ENCODE data around the gene STX17. TPM values are rescaled to one million over a fixed set of nuclear protein-coding genes. Genes with fewer than 3 reads are reported as not detected.
"Not testable (repeated sequence)": the region's sequence is repeated elsewhere in the genome, so short reads cannot be mapped to it uniquely, and the experiment has no call there.

Gene STX17
- 32.2 and 40.1 TPM in 2 replicates for total RNA-seq

DNA sequence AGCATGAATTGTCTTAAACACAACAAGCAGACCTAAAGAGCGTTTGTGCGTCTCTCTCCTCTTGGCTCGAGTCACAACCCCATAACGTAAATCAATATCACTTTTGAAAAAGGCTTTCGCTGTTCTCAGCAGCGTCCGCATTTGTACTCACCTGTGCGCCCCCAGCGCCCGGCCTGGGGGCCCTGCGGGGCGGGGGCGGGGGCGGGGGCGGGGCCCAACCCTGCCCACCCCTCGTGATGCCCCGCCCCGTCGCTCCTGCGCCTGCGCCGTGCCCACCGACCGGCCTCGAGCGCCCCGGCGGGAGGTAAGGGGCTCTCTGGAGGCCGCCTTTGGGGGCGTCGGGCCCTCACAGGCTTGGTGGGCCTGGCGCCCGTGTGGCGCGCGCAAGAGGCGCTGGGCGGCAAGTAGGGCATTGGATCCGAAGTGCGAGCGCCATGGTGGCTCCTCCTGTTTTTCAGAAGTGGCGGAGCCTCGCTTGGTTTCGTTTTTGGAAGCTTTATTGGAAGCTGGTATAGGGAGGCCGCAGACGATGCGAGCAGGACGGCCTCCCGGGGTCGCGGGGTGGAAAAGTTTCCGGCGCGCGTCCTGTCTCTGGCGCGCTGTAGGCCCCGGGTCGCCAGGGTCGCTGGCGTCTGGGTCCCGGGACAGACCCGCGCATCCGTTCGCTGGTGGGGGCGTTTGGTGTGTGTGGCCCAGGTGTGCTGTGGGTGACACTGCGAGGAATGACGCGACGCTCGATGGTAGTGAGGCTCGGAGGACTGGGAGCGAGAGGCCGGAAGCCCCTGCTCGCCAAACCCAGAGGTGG, at the start of gene STX17:
Gene STX17, plus strand, starts transcription at position 252 of the 805 bp plus-strand sequence. CDS start 8,586 bp downstream, outside the sequence.
- Histone ChIP-seq H3K4me1 (ENCODE audit: insufficient read depth, low read length) (peaks cover 8% of the 10 kb centered on the region), H4K20me1 (ENCODE audit: insufficient read depth, low read length) (peaks cover 2% of the 10 kb centered on the region), H3K4me2 (ENCODE audit: insufficient read depth, low read length) (peak within 1 kb of the TSS; percentile 96), H3K27ac (ENCODE audit: low read depth, low read length) (peak within 1 kb of the TSS; percentile 92), H3K4me3 (ENCODE audit: insufficient read depth, low read length) (peak within 1 kb of the TSS; percentile 90), H3K79me2 (ENCODE audit: insufficient read depth, low read length) (peaks cover 28% of the 10 kb centered on the region), H2AFZ (ENCODE audit: low read length) (peak within 1 kb of the TSS; percentile 96), H3K9me3 (ENCODE audit: low read depth, low read length) (no peaks in the 10 kb centered on the region), H3K36me3 (ENCODE audit: insufficient read depth, low read length) (no peaks in the 10 kb centered on the region), H3K27me3 (ENCODE audit: insufficient read depth, low read length) (peaks cover 4% of the 10 kb centered on the region)
- peak; percentile 96 for DNase-seq (ENCODE audit: insufficient read length, low spot score, missing footprints)
- TF ChIP-seq, protein P1, sequence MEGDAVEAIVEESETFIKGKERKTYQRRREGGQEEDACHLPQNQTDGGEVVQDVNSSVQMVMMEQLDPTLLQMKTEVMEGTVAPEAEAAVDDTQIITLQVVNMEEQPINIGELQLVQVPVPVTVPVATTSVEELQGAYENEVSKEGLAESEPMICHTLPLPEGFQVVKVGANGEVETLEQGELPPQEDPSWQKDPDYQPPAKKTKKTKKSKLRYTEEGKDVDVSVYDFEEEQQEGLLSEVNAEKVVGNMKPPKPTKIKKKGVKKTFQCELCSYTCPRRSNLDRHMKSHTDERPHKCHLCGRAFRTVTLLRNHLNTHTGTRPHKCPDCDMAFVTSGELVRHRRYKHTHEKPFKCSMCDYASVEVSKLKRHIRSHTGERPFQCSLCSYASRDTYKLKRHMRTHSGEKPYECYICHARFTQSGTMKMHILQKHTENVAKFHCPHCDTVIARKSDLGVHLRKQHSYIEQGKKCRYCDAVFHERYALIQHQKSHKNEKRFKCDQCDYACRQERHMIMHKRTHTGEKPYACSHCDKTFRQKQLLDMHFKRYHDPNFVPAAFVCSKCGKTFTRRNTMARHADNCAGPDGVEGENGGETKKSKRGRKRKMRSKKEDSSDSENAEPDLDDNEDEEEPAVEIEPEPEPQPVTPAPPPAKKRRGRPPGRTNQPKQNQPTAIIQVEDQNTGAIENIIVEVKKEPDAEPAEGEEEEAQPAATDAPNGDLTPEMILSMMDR (IDR thresholded peaks at IDR 0.05; ENCODE audit: extremely low read depth, low read depth, low read length) = no peak

DNA sequence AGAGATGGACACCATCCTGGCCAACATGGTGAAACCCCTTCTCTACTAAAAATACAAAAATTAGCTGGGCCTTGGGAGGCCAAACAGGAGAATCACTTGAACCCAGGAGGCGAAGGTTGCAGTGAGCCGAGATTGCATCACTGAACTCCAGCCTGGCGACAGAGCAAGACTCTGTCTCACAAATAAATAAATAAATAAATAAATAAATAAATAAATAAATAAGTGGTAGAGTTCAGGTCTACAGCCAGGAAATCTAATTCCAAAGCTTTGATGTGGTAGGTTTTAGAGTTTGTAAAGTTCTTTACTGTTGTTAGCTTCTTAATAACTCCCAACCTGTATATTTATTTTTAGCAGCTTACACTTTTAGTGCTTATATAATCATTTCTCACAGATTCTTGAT, 48.9 kb upstream of the STX17 start:
- H2AFZ ChIP-seq (ENCODE audit: low read length); H3K36me3 ChIP-seq (ENCODE audit: insufficient read depth, low read length); H3K9me3 ChIP-seq (ENCODE audit: low read depth, low read length); H3K4me1 ChIP-seq (ENCODE audit: insufficient read depth, low read length); H4K20me1 ChIP-seq (ENCODE audit: insufficient read depth, low read length); H3K79me2 ChIP-seq (ENCODE audit: insufficient read depth, low read length); H3K4me2 ChIP-seq (ENCODE audit: insufficient read depth, low read length); H3K4me3 ChIP-seq (ENCODE audit: insufficient read depth, low read length); H3K27ac ChIP-seq (ENCODE audit: low read depth, low read length); H3K27me3 ChIP-seq (ENCODE audit: insufficient read depth, low read length); DNase-seq (ENCODE audit: insufficient read length, low spot score, missing footprints): not testable (repeated sequence)

DNA sequence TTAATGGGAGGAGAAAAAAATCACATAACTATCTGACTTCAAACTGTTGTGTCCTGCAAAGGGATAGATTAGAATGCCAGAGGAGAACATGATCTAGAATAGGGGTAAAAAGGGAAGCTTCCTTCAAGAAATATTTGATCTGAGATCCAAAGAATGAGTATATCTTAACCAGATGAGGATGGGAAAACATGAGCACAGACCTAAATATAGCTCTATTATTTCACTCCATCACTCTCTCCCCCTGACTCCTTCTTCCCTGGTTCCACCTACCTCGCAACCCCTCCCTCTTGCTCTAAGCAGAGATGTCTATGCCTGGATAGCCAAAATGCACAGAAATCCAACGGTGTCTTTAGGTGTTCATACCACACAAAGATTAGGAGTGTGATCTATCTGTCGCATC, 48.4 kb upstream of the STX17 start:
- no peaks in the 10 kb centered on the region for H3K4me1 ChIP-seq (ENCODE audit: insufficient read depth, low read length)
- no peak overlapping the region for H2AFZ ChIP-seq (ENCODE audit: low read length)
- H3K79me2 ChIP-seq (ENCODE audit: insufficient read depth, low read length) = no peaks in the 10 kb centered on the region
- H3K9me3 ChIP-seq (ENCODE audit: low read depth, low read length) = no peaks in the 10 kb centered on the region
- H3K27ac ChIP-seq (ENCODE audit: low read depth, low read length) = no peak overlapping the region
- H3K36me3 ChIP-seq (ENCODE audit: insufficient read depth, low read length) = no peaks in the 10 kb centered on the region
- no peak overlapping the region for H3K4me3 ChIP-seq (ENCODE audit: insufficient read depth, low read length)
- H3K27me3 ChIP-seq (ENCODE audit: insufficient read depth, low read length) = no peaks in the 10 kb centered on the region
- TF ChIP-seq, protein P1 (IDR thresholded peaks at IDR 0.05; ENCODE audit: extremely low read depth, low read depth, low read length) = no peak
- no peaks in the 10 kb centered on the region for H4K20me1 ChIP-seq (ENCODE audit: insufficient read depth, low read length)
- no peak overlapping the region for H3K4me2 ChIP-seq (ENCODE audit: insufficient read depth, low read length)
- DNase-seq (ENCODE audit: insufficient read length, low spot score, missing footprints) = no peak

- Histone ChIP-seq H3K4me3 (ENCODE audit: insufficient read depth, low read length) (no peak overlapping the region), H3K27me3 (ENCODE audit: insufficient read depth, low read length) (no peaks in the 10 kb centered on the region), H2AFZ (ENCODE audit: low read length) (peak overlapping the region; percentile 21), H4K20me1 (ENCODE audit: insufficient read depth, low read length) (no peaks in the 10 kb centered on the region), H3K4me2 (ENCODE audit: insufficient read depth, low read length) (no peak overlapping the region), H3K27ac (ENCODE audit: low read depth, low read length) (no peak overlapping the region), H3K4me1 (ENCODE audit: insufficient read depth, low read length) (no peaks in the 10 kb centered on the region), H3K79me2 (ENCODE audit: insufficient read depth, low read length) (no peaks in the 10 kb centered on the region), H3K9me3 (ENCODE audit: low read depth, low read length) (no peaks in the 10 kb centered on the region), H3K36me3 (ENCODE audit: insufficient read depth, low read length) (no peaks in the 10 kb centered on the region)
- TF ChIP-seq, protein P1 (IDR thresholded peaks at IDR 0.05; ENCODE audit: extremely low read depth, low read depth, low read length) = no peak
- peak; percentile 55 for DNase-seq (ENCODE audit: insufficient read length, low spot score, missing footprints)
These were observed 47.0 kb upstream of the STX17 start for GRCh38 chr9:99859243-99859980.

All from osteoblast (primary cell).